Endothelial cell of umbilical vein (primary cell): ENCODE results near the gene RTN1. TPM values are rescaled to one million over a fixed set of nuclear protein-coding genes. Genes with fewer than 3 reads are reported as not detected.

Experiments used
- BruUV-seq: library from RNA; stranded (reverse); fragments of 400-500 nt; replicated peaks from 2 replicates; lab custom pipeline; 2021; lab: Mats Ljungman, UMichigan
- CTCF ChIA-PET: fragments of 300-600, 350-600 bp; sonication (Branson Sonifier 250); formaldehyde crosslinking; loops from one replicate; lab custom pipeline; 2021; ENCODE audit warnings: antibody characterized with exemption, inconsistent platforms; lab: Charles Lee
- POLR2A ChIA-PET: fragments of 300-600, 350-600 bp; sonication (Branson Sonifier 250); formaldehyde crosslinking; loops from one replicate; lab custom pipeline; 2021; ENCODE audit warnings: antibody characterized with exemption, inconsistent platforms; lab: Charles Lee
- DNase-seq: peaks from one replicate; pipeline ENCODE4 v3.0.0-alpha.2; 2011; ENCODE audit warnings: low read depth, low spot score
- FAIRE-seq: peaks from 2 replicates; lab custom pipeline; 2011; peaks lifted over from hg19 to GRCh38; lab: Jason Lieb, UNC
- H2AFZ ChIP-seq: 2 replicates; pipeline ENCODE4 v1.6.0; 2012; ENCODE audit warnings: low read depth, low read length, control low read depth, inconsistent platforms
- H3K27ac ChIP-seq: 2 replicates; pipeline ENCODE4 v1.5.1; 2011; ENCODE audit warnings: low read depth, mild to moderate bottlenecking, control low read depth, low read length, moderate library complexity; ENCODE audit not compliant: insufficient read depth
- H3K27me3 ChIP-seq, 2 experiments: 2 replicates each; pipeline versions ENCODE4 v1.6.0 to v1.6.1; 2011; ENCODE audit warnings: low read length in 2 of 2, mixed read lengths in 1 of 2; ENCODE audit not compliant: control insufficient read depth in 2 of 2, insufficient read depth in 2 of 2
- H3K36me3 ChIP-seq, 2 experiments: 2 replicates in 1 of 2; 3 replicates in 1 of 2; pipeline ENCODE4 v1.5.1; 2011; ENCODE audit warnings: low read length in 2 of 2, mild to moderate bottlenecking in 1 of 2, moderate library complexity in 1 of 2; ENCODE audit not compliant: control insufficient read depth in 2 of 2, insufficient read depth in 2 of 2; ENCODE audit errors: extremely low read depth in 1 of 2
- H3K4me1 ChIP-seq: 3 replicates; pipeline ENCODE4 v1.5.1; 2011; ENCODE audit warnings: mild to moderate bottlenecking, low read length; ENCODE audit not compliant: control insufficient read depth, insufficient read depth; ENCODE audit errors: extremely low read depth
- H3K4me2 ChIP-seq: 2 replicates; pipeline ENCODE4 v1.6.1; 2011; ENCODE audit warnings: low read length, control low read depth, mixed read lengths; ENCODE audit not compliant: insufficient read depth
- H3K4me3 ChIP-seq, 3 experiments: fragments of 200-600 bp in 1 of 3; sonication (generic), shearing (Covaris generic) in 1 of 3; replicated peaks in 1 of 3; 2 replicates each; pipeline ENCODE4 v1.5.1; 2011 to 2016; ENCODE audit warnings: control low read depth in 3 of 3, low read length in 3 of 3, mild to moderate bottlenecking in 2 of 3, inconsistent platforms in 1 of 3, low read depth in 1 of 3, moderate library complexity in 1 of 3; ENCODE audit not compliant: insufficient read depth in 1 of 3
- H3K79me2 ChIP-seq: 2 replicates; pipeline ENCODE4 v1.6.0; 2012; ENCODE audit warnings: low read length, inconsistent platforms; ENCODE audit not compliant: control insufficient read depth, insufficient read depth
- H3K9ac ChIP-seq: replicated peaks from 2 replicates; pipeline ENCODE3; 2011; ENCODE audit warnings: low read length, control low read depth; ENCODE audit not compliant: insufficient read depth; ENCODE audit errors: extremely low read depth
- H3K9me1 ChIP-seq: replicated peaks from 3 replicates; pipeline ENCODE4 v1.6.0; 2011; ENCODE audit warnings: mild to moderate bottlenecking, low read length; ENCODE audit not compliant: control insufficient read depth, insufficient read depth; ENCODE audit errors: extremely low read depth
- H3K9me3 ChIP-seq: replicated peaks from 2 replicates; pipeline ENCODE4 v1.5.1; 2012; ENCODE audit warnings: low read length, inconsistent platforms; ENCODE audit not compliant: control insufficient read depth, insufficient read depth
- H4K20me1 ChIP-seq: replicated peaks from 2 replicates; pipeline ENCODE3; 2011; ENCODE audit warnings: mild to moderate bottlenecking, low read length; ENCODE audit not compliant: control insufficient read depth, insufficient read depth; ENCODE audit errors: extremely low read depth
- EZH2 ChIP-seq: IDR thresholded peaks from 2 replicates; pipeline ENCODE4 v1.6.1; 2012; ENCODE audit warnings: borderline replicate concordance, low read depth, mild to moderate bottlenecking, moderate library complexity, low read length, inconsistent platforms; ENCODE audit not compliant: severe bottlenecking
- FOS ChIP-seq: IDR thresholded peaks from 2 replicates; pipeline ENCODE4 v1.6.1; 2011; ENCODE audit warnings: mild to moderate bottlenecking, low read length, moderate library complexity, borderline replicate concordance; ENCODE audit not compliant: insufficient read depth
- GATA2 ChIP-seq: IDR thresholded peaks from 2 replicates; pipeline ENCODE4 v1.7.0; 2011; ENCODE audit warnings: low read depth, mild to moderate bottlenecking, moderate library complexity, mixed read lengths, low read length; ENCODE audit not compliant: insufficient read length, insufficient read depth
- JUN ChIP-seq: IDR thresholded peaks from 2 replicates; pipeline ENCODE4 v1.6.1; 2011; ENCODE audit warnings: borderline replicate concordance, low read depth; ENCODE audit not compliant: insufficient read length, insufficient read depth
- MYC ChIP-seq: IDR thresholded peaks from one replicate; pipeline ENCODE4 v1.6.1; 2011; ENCODE audit warnings: mild to moderate bottlenecking, low read depth, low read length
- POLR2A ChIP-seq: IDR thresholded peaks from 2 replicates; pipeline ENCODE4 v1.6.1; 2012; ENCODE audit warnings: low read depth, mild to moderate bottlenecking, control low read depth, low read length
- dilution Hi-C: fragments of 300-500 bp; cut with MboI; formaldehyde crosslinking; loops from one replicate; pipeline ENCODE4 v1.15.0; 2019; ENCODE audit warnings: low sequenced_read_pairs; ENCODE audit not compliant: extremely low pct_ligation_motif_present
- intact Hi-C: fragments of 100-400 bp; cut with micrococcal nuclease; formaldehyde crosslinking; loops from one replicate; pipeline ENCODE4 v1.10.0; 2022
- polyA plus RNA-seq, 4 experiments: library from polyadenylated mRNA; depleted of rRNA in 3 of 4; stranded (reverse) in 3 of 4; unstranded in 1 of 4; fragments of >200 nt; gene quantifications; 2 replicates each; pipeline versions ENCODE4 v1.2.1 to v1.2.3, GENCODE V29; 2011 to 2012; ENCODE audit warnings: missing spikeins in 1 of 4
- total RNA-seq: library from RNA; stranded (reverse); gene quantifications from 2 replicates; pipeline ENCODE4 v1.2.3, GENCODE V29; 2021
- TF ChIP-seq, protein P1 (sequence below), 2 donors: IDR thresholded peaks; 1 replicate in 1 of 2; 2 replicates in 1 of 2; pipeline ENCODE4 v1.5.1; 2011; ENCODE audit warnings: low read length in 2 of 2, mild to moderate bottlenecking in 2 of 2, moderate library complexity in 2 of 2, control low read depth in 1 of 2, inconsistent platforms in 1 of 2, low read depth in 1 of 2; ENCODE audit not compliant: insufficient read depth in 1 of 2; ENCODE audit errors: extremely low read depth in 1 of 2

Gene RTN1
- total and polyA plus RNA-seq, 2 donors (not counting 3 experiments of a cell fraction or from before 2014, with no cell fraction given) = 0.10 to 0.29 TPM

GRCh38 chr14:59690426-59690825 lies 180.2 kb downstream of the RTN1 start:
- intact Hi-C loops = no loop called here
- BruUV-seq = no TSS peak
- Histone ChIP-seq H3K9ac (no peak overlapping the region), H3K9me3 (no peaks in the 10 kb centered on the region), H4K20me1 (no peaks in the 10 kb centered on the region), H3K36me3 (no peaks in the 10 kb centered on the region), H3K4me2 (no peak overlapping the region), H3K4me3 (no peak overlapping the region), H3K27ac (no peak overlapping the region), H2AFZ (no peak overlapping the region), H3K4me1 (no peaks in the 10 kb centered on the region), H3K79me2 (no peaks in the 10 kb centered on the region), H3K9me1 (no peaks in the 10 kb centered on the region), H3K27me3 (no peaks in the 10 kb centered on the region)
- TF ChIP-seq EZH2 = no peak
- TF ChIP-seq GATA2 = no peak
- TF ChIP-seq JUN = no peak
- TF ChIP-seq MYC = no peak
- FAIRE-seq = no peak
- ChIA-PET CTCF (interaction anchor here (7.8 kb wide), 1 partner anchor 208 kb away, joined by 38 read pairs; no protein-coding TSS in a partner anchor), POLR2A (no interaction called here)
- dilution Hi-C loops = no loop called here
- DNase-seq = no peak

DNA sequence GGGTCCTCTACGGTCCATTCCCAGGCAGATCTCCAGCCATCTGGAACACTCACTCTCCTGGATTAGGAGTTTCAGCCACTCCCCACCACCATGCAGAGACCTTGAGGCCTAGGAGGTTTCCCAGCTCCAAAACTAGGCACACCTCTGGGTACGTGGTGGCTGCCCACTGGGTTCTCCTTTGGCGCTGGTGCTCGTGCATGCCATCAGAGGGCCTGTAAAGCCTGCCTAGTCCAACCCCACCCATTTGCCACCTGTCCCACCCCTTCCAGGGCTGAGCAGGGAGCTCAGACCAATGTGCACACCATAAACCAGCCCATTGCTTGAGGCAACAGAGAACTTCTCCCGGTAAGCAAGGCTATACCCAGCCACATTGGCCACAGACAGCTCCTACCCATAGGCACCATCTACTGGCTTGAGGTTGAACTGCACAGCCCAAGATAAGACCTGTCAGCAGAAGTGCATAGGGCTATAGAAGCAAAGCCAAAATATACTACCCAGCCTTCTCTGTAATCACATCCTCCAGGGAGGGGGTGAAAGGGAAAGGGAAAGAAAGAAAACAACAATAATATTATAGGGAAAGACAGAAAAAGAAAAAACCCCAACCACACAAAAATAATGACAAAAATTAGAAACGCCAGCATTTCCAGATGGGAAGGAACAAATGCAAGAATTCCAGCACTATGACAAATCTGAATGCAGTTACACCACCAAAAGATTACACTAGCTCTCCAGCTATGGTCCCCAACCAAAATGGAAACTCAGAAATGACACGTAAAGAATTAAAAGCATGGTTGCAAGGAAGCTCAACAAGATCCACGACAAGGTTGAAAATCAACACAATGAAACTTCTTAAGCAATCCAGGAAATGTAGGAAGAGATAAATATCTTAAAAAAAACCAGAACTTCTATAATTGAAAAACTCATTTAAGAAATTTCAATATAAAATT lies 182.1 kb downstream of the RTN1 start:
- Histone ChIP-seq H3K36me3 (no peaks in the 10 kb centered on the region), H3K9me1 (no peaks in the 10 kb centered on the region), H3K4me2 (no peak overlapping the region), H3K9me3 (no peaks in the 10 kb centered on the region), H3K79me2 (no peaks in the 10 kb centered on the region), H3K27me3 (no peaks in the 10 kb centered on the region), H3K4me1 (no peaks in the 10 kb centered on the region), H3K4me3 (no peak overlapping the region), H4K20me1 (no peaks in the 10 kb centered on the region), H3K27ac (no peak overlapping the region), H3K9ac (no peak overlapping the region), H2AFZ (no peak overlapping the region)
- ChIA-PET CTCF (interaction anchor here (0.6 to 7.8 kb wide), 28 partner anchors 8 to 660 kb away, joined by 3 to 38 read pairs (median 4); partner anchors contain the start of genes CCDC175 and RTN1), POLR2A (no interaction called here)
- dilution Hi-C loops (no loop called here), intact Hi-C loops (loop anchor here (2.0 kb wide), 1 partner anchor 660 kb away; no protein-coding TSS in a partner anchor)
- DNase-seq (peak; percentile 44), FAIRE-seq (peak; percentile 87)
- no peak for TF ChIP-seq GATA2
- TF ChIP-seq, protein P1, sequence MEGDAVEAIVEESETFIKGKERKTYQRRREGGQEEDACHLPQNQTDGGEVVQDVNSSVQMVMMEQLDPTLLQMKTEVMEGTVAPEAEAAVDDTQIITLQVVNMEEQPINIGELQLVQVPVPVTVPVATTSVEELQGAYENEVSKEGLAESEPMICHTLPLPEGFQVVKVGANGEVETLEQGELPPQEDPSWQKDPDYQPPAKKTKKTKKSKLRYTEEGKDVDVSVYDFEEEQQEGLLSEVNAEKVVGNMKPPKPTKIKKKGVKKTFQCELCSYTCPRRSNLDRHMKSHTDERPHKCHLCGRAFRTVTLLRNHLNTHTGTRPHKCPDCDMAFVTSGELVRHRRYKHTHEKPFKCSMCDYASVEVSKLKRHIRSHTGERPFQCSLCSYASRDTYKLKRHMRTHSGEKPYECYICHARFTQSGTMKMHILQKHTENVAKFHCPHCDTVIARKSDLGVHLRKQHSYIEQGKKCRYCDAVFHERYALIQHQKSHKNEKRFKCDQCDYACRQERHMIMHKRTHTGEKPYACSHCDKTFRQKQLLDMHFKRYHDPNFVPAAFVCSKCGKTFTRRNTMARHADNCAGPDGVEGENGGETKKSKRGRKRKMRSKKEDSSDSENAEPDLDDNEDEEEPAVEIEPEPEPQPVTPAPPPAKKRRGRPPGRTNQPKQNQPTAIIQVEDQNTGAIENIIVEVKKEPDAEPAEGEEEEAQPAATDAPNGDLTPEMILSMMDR (IDR thresholded peaks at IDR 0.05; ENCODE audit: extremely low read depth in 1 of 2, insufficient read depth in 1 of 2, low read depth in 1 of 2, low read length in 2 of 2) = peak; percentile 62 to 71
- no peak for TF ChIP-seq POLR2A
- no peak for TF ChIP-seq MYC
- no peak for TF ChIP-seq FOS
- no TSS peak for BruUV-seq
